ENCODE results near the gene LRRC28. TPM values are rescaled to one million over a fixed set of nuclear protein-coding genes. Genes with fewer than 3 reads are reported as not detected.

Gene LRRC28
- total and polyA plus RNA-seq, 2 of the 4 experiments (the other 2 are of a cell fraction), result 12.7 to 21.1 TPM

DNA sequence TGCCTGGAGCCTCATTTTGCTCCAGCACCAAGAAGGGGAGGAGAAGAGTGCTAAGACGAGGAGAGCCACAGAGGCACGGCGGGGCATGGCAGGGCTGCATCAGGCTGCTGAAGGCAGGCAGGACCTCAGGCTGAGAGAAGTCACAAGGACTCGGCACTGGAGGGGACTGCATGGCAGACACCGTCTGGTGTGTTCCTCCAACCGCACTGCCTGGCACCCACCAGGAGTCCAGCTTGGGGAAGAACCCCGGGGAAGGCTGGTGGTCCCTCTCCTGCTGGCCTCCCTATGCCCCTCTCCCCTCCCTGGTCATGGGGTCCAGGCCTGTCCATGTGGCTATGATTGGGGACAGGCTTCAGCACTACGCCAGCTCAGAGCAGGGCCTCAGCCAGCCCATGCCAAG, 161.3 kb downstream of the LRRC28 start:
- peak overlapping the region; percentile 15; the same call in 1 of the 2 replicates for H2AK5ac ChIP-seq (ENCODE audit: low read depth, low read length)
- H3K4ac ChIP-seq (ENCODE audit: low read depth, low read length), result no peak overlapping the region
- H2AFZ ChIP-seq (replicated peaks; ENCODE audit: low read length, poor library complexity), result no peak overlapping the region
- H4K5ac ChIP-seq (ENCODE audit: low read depth, low read length), result no peak overlapping the region
- H3K9ac ChIP-seq (ENCODE audit: low read depth, low read length), result no peak overlapping the region
- no peak overlapping the region for H3K14ac ChIP-seq (replicated peaks; ENCODE audit: low read depth, low read length)
- in situ Hi-C loops (cut with MboI; ENCODE audit: low sequenced_read_pairs) (no loop called here), intact Hi-C loops (cut with micrococcal nuclease) (no loop called here), dilution Hi-C loops (cut with HindIII; ENCODE audit: low sequenced_read_pairs, unreplicated experiment) (no loop called here)
- H3K27ac ChIP-seq (ENCODE audit: insufficient read depth, low read length), result no peak overlapping the region
- no peaks in the 10 kb centered on the region for H3K36me3 ChIP-seq (ENCODE audit: control insufficient read depth, insufficient read depth, low read length)
- no peaks in the 10 kb centered on the region for H3K27me3 ChIP-seq (ENCODE audit: control insufficient read depth, insufficient read depth, low read length)
- no peak overlapping the region for H2BK5ac ChIP-seq (ENCODE audit: low read depth, low read length, poor library complexity, severe bottlenecking)
- no CpG with 5 or more reads among the region's 8 CpGs for WGBS, 2 experiments (ENCODE audit: extremely low coverage in 2 of 2, insufficient read length in 1 of 2)
- no peaks in the 10 kb centered on the region for H3K9me3 ChIP-seq (ENCODE audit: control insufficient read depth, insufficient read depth, low read length)
- H2BK15ac ChIP-seq (ENCODE audit: low read depth, low read length), result no peak overlapping the region
- no peak overlapping the region for H3K56ac ChIP-seq (ENCODE audit: extremely low read depth, insufficient read depth, low read length)
- H3K79me1 ChIP-seq (ENCODE audit: low read depth in 1 of 2, low read length in 2 of 2), result no peaks in the 10 kb centered on the region
- H4K91ac ChIP-seq (ENCODE audit: insufficient read depth, low read depth, low read length), result no peak overlapping the region
- peak overlapping the region; percentile 76 for H2AK9ac ChIP-seq (replicated peaks; ENCODE audit: low read depth, low read length, poor library complexity)
- 0 out of 2 replicates have a peak, but pooled peaks cover 6% of the 10 kb centered on the region for H3K9me1 ChIP-seq (ENCODE audit: insufficient read depth, low read length)
- no peak overlapping the region for H3K4me2 ChIP-seq (ENCODE audit: low read depth, low read length)
- POLR2A ChIA-PET (ENCODE audit: unreplicated experiment), result no interaction called here
- DNase-seq, result no peak
- TF ChIP-seq MXI1 (IDR thresholded peaks at IDR 0.05; ENCODE audit: borderline replicate concordance, low read depth, low read length), result no peak
- no peak for TF ChIP-seq CHD1 (IDR thresholded peaks at IDR 0.05; ENCODE audit: low read depth, low read length)
- no peak for TF ChIP-seq SMC3 (IDR thresholded peaks at IDR 0.05; ENCODE audit: low read depth, low read length)
- no peak for TF ChIP-seq NFE2L2 (IDR thresholded peaks at IDR 0.05; ENCODE audit: low read depth, low read length)
- TF ChIP-seq RCOR1 (IDR thresholded peaks at IDR 0.05; ENCODE audit: insufficient replicate concordance, low read length), result no peak
- TF ChIP-seq POLR2A (IDR thresholded peaks at IDR 0.05; ENCODE audit: low read depth, low read length), result no peak
- TF ChIP-seq, protein P1, sequence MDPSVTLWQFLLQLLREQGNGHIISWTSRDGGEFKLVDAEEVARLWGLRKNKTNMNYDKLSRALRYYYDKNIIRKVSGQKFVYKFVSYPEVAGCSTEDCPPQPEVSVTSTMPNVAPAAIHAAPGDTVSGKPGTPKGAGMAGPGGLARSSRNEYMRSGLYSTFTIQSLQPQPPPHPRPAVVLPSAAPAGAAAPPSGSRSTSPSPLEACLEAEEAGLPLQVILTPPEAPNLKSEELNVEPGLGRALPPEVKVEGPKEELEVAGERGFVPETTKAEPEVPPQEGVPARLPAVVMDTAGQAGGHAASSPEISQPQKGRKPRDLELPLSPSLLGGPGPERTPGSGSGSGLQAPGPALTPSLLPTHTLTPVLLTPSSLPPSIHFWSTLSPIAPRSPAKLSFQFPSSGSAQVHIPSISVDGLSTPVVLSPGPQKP (IDR thresholded peaks at IDR 0.05; ENCODE audit: borderline replicate concordance, low read depth, low read length), result no peak
- H3K4me1 ChIP-seq (ENCODE audit: control insufficient read depth, insufficient read depth, low read length), result peaks cover 10% of the 10 kb centered on the region
- H3K18ac ChIP-seq (ENCODE audit: low read depth, low read length), result no peak overlapping the region
- CTCF ChIA-PET, result no interaction called here
- no peak overlapping the region for H2BK120ac ChIP-seq (ENCODE audit: low read depth, low read length)
- no peaks in the 10 kb centered on the region for H4K20me1 ChIP-seq (ENCODE audit: insufficient read depth, low read length)
- no peak for ATAC-seq (ENCODE audit: low read depth)
- no peak overlapping the region for H4K8ac ChIP-seq (ENCODE audit: low read depth in 2 of 2, low read length in 2 of 2)
- H3K23ac ChIP-seq (ENCODE audit: low read depth, low read length), result no peak overlapping the region
- H3K4me3 ChIP-seq (ENCODE audit: insufficient read depth, low read depth, low read length), result no peak overlapping the region
- no TSS peak for BruUV-seq (replicated peaks)
- H2BK20ac ChIP-seq (ENCODE audit: low read depth, low read length), result no peak overlapping the region
